GM21737 (cell line): ENCODE data around the gene C16orf78.
A peak's percentile ranks its signal among the peaks of the same experiment; 100 is the strongest.

Experiments used
- ATAC-seq: cut with Tn5 transposase; IDR thresholded peaks from one replicate; pipeline ENCODE4 v1.9.1; 2021; ENCODE audit warnings: mild to moderate bottlenecking, moderate library complexity; ENCODE audit not compliant: unreplicated experiment

C16orf78 gene

GRCh38 chr16:49382916-49383315 lies 9.3 kb downstream of the C16orf78 start:
- ATAC-seq = no peak

DNA sequence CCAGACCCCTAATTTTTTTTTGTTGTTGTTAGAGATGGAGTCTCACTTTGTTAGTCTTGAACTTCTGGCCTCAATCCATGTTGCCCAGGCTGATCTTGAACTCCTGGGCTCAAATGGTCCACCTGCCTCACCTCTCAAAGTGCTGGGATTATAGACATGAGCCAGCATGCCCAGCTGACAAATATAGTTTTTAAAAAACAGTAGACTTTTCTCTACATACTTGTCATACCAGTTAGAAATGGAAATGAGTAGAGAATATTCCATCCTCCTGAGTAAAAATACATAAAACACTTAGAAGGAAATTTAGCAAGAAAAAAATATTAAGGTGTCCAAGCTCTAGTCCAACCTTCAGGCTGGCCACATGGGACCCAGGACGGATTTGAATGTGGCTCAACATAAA lies 21.4 kb downstream of the C16orf78 start:
- no peak for ATAC-seq

DNA sequence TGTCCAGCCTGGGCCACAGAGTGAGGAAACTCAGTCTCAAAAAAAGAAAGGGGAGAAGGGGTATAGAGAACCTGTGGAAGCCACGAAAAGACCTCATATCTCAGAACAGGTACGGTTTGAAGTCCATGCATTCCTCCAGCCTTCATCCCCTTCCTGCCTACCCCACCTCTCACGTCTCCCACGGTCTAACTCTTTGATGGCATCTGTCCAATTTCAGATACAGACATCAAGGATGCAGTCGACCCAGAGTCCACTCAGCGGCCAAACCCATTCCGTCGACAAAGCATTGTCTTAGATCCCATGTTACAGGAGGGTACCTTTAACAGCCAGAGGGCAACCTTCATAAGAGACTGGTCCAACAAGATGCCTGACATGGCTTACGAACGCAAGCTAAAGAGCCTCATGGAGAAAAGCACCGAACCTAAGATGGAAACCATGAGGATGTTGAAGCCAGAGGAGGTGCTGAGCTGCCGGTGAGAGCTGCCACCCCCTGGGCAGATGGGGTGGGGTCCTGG lies 22.7 kb downstream of the C16orf78 start:
- no peak for ATAC-seq

DNA sequence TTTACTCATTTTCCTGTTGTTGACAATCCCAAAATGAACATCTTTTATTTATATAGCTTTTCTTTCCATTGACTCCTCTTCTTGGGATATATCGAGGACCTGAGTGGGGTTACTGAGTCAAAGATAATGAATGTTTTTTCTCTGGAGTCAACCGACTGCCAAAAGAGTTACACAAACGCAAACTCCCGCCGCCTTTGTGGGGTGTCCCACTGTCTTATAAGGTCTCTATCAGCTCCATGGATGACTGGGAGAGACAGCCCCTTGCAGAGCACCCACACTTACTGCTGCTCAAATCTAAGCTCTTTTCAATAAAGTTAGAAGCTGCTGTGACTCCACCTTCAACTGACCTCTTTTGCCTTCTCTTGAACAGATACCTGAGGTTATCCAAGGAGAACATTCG lies 25.2 kb downstream of the C16orf78 start:
- no peak for ATAC-seq

DNA sequence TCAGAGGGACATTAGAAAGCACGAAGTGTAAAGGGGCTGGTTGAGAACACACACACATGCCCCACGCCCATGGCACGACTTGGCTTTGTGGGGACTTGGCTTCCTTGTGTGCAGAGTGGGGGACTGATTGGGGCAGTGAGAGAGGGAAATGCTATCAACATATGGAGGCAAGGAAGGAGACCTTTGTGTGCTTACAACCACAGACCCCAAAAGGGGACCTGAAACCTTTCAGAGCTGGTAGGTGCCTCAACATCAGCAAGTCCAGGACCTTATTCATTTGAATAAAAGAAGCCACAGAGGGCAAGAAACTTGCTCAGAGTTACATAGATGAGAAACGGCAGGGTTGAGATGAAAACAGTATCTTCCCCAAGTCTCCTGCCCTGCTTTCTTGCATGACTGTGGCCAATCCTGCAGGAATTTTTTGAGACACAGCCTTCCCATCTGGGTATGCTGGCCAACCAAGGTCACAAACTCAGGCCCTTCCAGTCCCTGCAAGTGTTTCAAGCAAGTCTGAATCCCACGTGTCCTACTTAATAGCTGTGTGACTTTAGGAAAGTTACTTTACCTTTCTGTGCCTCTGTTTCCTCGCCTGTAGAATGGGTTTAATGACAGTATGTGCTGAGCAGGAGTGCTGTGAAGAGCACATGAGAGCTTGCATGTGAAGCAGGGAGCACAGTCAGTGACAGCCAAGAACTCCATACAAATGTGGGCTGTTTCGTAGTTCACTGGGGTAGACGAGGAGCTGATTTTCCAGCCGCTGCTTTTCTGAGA lies 26.2 kb downstream of the C16orf78 start:
- ATAC-seq = peak; percentile 91

GRCh38 chr16:49400611-49401010 lies 27.0 kb downstream of the C16orf78 start:
- ATAC-seq = no peak

DNA sequence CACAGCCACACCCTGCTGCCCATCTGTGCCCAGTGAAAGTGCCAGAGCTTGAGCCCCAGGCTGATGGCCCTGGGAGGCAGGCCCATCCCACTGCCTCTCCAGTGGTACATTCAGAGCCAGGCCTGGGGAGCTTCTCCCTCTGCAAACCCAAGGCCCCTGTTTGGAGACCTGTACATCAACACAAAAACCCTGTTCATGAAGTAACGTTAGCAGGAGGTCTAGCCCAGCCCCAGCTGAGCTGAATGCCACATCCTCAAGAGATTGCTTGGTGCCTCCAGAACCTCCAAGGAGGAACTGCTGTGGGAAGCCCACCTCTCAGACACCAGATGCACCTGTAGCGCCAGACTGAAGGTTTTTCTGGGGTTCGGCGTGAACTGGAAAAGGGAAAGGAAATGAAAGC lies 31.5 kb downstream of the C16orf78 start:
- no peak for ATAC-seq

GRCh38 chr16:49405530-49405929 lies 31.9 kb downstream of the C16orf78 start:
- no peak for ATAC-seq

DNA sequence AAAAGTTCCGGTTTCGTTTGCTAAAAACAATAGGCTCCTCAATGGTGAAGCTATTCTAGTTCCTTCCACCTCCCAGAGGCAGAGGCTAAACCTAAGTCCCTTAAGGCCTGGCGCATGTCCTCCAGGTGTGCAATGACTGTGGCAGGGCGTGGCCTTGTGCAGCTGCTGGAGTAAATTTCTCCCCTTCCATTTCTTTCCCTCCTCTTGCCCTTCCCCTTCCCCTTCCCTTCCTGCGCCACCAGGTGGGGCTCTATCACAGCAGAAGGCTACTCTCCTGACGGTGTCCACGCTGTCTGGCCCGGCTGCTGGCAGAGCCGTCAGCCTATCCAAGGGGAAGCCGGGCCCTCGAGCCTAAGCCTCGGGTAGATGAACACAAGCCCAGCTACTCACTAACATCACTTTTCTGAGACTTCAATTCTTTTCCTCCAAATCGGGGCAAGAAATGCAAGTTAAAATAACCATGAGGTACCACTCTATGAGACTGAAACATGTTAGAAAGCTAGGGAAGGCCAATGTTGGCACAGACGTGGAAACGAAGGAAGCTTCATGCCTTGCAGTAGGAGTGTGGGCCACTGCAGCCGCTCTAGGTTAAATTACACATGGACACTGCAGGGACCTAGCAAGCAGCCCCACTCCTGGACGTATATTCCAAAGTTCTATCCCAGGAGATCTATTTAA lies 34.4 kb downstream of the C16orf78 start:
- peak; percentile 86 for ATAC-seq

- ATAC-seq = no peak
These were observed 35.5 kb downstream of the C16orf78 start for GRCh38 chr16:49409121-49409520.

DNA sequence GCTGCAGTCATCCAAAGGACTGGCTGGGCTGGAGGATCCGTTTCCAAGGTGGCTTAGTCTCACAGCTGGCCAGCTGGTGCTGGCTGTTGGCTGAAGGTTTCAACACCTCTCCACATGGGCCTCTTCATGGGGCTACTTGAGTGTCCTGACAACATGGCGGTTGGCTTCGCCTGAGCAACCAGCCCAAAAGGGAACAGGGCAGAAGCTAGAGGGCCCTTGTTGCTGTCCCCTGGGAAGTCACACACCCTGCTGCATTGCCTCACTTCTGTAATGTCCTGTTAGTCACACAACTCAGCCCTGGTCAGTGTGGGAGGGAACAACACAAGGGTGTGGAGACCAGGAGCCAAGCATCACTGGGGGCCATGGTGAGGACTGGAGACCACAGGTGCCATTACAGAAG lies 36.6 kb downstream of the C16orf78 start:
- ATAC-seq = no peak

DNA sequence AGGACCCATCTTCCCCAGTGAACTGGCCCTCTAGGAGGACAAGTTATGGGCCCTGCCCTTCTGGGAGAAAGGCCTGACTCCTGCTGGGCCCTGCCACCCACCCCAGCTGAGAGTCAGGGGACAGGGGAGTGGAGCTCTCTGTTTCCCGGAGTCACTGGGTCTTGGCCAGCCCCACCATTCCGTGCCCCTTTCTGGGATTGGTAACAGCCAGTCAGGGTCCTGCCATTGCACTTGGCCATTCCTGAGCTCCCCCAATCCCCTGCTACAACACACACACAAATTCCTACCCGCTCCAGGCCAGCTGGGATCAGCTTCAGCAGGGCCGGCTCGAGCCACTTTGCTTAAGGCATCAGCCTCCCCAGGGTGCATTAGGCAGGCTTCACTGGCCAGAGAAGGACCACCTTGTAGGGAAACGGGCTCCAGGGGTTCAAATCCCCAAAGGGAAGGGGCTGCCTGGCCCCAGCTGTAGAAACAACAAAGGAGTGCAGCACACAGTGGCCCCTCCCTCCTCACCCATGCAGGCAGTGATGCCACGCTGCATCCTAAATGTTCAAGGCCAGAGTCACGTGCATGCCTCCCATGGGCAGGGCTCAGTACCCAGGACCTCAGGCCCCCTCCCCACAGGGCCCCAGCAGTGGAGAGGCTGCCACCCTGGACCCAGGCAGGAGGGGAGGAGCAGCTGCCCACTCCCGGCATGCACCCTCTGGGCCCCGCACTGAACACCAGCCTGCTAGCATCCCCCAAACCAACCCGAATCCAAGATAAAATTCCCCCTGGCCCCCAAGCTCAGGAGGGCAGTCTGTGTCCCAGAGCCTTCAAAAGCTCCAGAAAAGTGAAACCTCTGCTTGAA lies 37.7 kb downstream of the C16orf78 start:
- ATAC-seq = no peak

GRCh38 chr16:49414671-49415070 lies 41.1 kb downstream of the C16orf78 start:
- no peak for ATAC-seq

DNA sequence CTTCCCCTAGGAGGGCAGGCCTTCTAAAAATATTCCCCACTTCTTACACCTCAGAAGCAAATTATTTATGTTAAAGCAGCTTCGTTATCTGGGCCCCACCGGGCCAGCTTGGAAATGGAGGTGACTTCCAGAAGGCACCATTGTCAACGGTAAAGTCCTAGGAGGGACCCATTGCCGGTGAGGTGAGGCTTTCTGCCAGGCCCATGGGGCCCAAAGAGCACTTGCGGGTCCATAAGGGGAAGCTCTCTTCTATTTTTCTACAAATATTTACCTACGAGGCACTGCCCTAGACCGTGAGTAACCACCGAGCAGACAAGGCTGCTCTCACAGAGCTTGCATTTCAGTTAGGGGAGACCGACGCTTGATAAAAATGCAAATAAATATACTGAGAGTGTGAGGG lies 41.5 kb downstream of the C16orf78 start:
- ATAC-seq = no peak

- ATAC-seq = no peak
These were observed 42.5 kb downstream of the C16orf78 start for GRCh38 chr16:49416001-49416675.

- no peak for ATAC-seq
These were observed 43.8 kb downstream of the C16orf78 start for GRCh38 chr16:49417354-49417753.

GRCh38 chr16:49419006-49419405 lies 45.4 kb downstream of the C16orf78 start:
- ATAC-seq = no peak

- ATAC-seq = no peak
These were observed 46.3 kb downstream of the C16orf78 start for GRCh38 chr16:49419862-49420261.

DNA sequence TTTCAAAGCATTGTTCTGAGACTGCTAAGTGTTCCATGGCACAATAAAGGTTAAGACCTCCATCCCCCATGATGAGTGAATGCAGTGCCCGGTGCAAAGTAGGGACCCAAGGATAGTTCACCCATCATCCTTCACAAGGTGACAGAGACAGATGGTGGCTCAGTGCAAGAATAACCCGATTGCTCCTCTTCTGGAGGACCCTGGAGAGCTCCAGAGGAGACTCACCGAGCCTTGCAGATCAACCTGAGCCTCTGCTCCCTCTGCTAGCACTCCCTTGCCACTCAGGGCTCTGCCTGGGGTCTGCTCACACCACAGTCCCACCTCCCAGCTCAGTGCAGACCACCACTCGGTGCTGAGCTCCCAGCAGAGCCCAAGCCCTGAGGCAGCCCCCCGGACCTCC lies 49.3 kb downstream of the C16orf78 start:
- no peak for ATAC-seq

DNA sequence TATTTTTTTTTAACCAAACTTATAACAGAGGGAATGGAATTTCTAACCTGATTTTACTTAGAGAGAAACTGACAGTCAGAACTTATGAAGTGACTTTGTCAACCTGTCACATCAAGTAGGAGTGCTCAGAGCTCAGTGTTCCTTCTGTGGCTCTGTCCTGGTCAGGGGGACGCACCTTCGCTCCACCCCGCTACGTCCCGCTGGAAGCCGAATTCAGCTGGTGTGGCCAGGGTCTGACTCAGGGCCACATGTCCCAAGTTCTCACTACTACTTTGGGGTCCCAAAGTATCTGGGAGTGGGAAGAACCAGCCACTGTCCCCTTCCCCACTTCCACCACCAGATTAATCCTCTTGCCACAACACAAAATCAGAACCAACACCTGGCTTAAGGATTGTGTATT lies 51.4 kb downstream of the C16orf78 start:
- no peak for ATAC-seq

DNA sequence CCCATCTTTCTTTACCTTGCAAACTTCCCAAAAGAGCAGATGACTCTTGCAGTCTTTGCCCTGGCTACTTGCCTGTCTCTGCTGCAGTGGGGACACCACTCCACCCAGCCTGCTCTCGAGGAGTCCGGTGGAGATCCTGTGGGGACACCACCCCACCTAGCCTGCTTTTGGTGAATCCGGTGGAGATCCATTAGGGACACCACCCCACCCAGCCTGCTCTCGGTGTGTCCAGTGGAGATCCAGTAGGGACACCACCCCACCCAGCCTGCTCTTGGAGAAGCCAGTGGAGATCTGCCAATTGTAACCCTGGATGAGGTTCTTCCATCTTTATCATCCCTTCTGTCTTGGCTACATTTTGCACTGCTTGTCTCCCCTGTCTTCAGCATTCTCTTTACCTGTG lies 54.2 kb downstream of the C16orf78 start:
- no peak for ATAC-seq
